Measurements from ENCODE around the gene RNF157.
"Not testable (repeated sequence)": the region's sequence is repeated elsewhere in the genome, so short reads cannot be mapped to it uniquely, and the experiment has no call there.

Gene RNF157

DNA sequence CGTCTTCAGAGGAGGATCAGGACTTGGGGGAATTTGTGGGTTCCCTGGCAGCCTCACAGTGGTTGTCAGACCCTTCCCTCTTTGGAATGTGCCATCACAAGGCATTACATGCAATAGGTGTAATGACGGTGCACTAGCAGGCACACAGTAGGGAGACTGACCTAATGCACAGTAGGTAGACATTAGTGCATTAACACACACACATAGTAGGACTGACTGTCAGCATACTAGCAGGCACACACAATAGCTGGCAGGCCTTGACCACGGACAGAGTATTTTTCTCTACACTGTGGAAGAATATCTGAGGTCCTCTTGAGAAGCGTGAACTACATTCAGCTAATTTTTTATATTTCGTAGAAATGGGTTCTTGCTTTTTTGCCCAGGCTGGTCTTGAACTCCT, 14.0 kb upstream of the RNF157 start:
- DNase-seq (ENCODE audit: low spot score) = no peak

DNA sequence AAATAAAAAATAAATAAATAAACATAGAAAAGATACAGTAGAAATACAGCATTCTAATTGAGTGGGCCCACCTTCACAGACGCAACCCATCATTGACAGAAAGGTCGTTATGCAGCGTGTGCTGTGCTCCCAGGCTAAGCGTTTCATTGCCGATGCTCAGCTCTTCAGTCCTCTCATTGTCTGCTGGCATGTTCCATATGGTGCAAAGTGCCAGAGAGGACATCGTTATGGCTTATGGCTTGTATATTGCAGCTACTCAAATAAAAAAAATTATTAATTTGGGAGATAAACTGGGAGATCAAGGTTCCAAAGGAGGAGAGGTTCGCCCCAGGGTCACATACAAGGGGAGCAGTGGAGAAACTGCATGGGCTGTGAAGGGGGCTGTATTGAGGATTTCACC, 13.5 kb upstream of the RNF157 start:
- DNase-seq (ENCODE audit: low spot score) = no peak

DNA sequence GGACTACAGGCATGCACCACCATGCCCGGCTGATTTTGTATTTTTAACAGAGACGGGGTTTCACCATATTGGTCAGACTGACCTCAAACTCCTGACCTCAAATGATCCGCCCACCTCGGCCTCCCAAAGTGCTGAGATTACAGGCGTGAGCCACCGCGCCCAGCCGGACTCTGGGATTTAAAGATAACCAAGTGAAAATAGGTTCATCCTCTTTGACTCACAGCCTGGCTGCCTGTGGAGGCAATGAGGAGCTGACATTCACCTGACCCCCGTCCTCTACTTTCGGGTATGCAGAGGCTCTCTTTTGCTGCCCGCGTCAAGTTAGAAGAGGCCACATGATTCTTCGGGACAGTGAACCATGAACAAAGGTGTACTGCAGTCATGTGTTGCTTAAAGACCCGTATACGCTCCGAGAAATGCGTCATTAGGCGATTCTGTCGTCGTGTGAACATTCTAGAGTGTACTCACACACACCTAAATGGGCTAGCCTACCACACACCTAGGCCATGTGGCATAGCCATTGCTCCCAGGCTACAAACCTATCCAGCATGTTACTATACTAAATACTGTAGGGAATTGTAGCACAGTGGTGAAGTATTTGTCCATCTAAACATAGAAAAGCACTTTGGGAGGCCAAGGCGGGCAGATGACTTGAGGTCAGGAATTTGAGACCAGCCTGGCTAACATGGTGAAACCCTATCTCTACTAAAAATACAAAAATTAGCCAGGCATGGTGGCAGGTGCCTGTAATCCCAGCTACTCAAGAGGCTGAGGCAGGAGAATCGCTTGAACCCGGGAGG, 12.9 kb upstream of the RNF157 start:
- DNase-seq (ENCODE audit: low spot score) = not testable (repeated sequence)

DNA sequence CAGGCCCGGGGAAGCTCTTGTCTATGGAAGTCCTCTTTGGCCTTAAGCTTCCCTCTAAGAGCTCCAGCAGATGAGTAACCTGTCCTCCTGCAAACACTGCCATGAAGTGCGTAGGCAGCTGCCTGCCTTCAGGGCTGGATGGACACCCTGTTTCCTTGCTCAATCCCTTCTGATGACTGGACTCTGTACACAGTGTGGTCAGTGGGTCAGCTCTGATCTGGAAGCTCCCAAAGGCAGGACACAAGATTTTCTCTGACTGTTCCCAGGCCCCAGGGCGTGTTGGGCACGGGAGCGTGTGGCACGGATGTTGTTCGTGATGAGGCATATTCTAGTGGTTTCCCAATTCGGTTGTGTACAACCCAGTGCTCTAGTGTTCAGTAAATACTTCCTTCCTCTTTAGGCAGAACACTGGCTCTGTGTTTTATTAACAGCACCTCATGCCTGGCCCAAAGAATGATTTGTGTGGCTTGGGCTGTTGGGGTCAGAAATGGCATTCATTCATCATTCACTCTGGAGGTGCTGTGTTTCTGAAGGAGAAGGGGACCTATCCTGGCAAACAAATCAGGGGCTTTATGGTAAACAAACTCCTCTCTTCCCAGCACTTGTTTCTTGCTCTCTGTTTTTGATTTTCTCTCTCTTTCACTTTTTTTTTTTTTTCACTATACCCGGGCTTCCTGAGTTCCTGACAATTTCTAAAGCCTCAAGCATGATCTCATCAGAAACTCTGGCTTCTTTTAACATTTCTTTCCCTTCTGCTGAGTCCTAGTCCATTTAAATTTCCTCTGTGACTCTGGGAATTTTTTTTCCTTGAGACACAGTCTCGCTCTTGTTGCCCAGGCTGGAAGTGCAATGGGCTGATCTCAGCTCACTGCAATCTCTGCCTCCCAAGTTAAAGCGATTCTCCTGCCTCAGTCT, 12.0 kb upstream of the RNF157 start:
- no peak for DNase-seq (ENCODE audit: low spot score)

DNA sequence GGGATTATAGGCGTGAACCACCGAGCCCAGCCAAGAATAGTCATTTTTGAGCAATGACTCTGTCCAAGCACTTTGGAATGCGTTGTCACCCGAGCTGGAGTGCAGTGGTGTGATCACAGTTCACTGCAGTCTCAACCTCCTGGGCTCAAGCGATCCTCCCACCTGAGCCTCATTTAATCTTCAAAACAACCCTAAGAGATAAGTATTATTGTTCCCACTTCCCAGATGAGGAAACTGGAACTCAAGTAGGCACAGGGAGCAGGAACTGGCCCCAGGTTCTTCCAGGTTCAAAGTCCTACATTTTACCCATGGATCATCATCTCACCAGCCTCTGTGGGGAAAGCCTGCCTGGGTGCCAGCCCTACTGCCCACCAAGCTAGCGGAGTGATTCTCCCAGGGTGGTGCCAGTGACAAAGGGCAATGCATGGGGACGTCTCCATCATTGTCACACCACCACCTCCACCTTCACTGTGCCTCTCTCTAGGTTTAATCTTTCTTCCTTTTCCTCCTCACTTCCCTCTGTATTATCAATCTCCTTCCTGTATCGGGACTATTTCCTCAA, 11.3 kb upstream of the RNF157 start:
- no peak for DNase-seq (ENCODE audit: low spot score)

DNA sequence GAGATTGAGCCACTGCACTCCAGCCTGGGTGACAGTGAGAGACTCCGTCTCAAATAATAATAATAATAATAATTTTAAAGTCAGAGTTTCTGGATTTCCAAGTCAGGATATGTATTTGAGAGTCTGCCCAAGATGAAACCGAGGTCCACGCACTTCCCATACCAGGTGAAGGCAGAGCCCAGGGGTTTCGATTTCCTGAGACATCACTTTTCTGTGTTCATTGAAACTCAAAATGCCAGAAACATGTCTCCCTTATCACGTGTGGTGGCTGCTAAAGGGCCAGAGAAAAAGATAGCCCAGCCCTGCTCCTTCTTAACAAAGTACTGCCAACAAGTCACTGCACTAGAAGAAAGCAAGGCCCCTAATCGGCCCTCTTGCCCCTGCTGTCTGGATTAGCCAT, 9.8 kb upstream of the RNF157 start:
- DNase-seq (ENCODE audit: low spot score) = no peak

DNA sequence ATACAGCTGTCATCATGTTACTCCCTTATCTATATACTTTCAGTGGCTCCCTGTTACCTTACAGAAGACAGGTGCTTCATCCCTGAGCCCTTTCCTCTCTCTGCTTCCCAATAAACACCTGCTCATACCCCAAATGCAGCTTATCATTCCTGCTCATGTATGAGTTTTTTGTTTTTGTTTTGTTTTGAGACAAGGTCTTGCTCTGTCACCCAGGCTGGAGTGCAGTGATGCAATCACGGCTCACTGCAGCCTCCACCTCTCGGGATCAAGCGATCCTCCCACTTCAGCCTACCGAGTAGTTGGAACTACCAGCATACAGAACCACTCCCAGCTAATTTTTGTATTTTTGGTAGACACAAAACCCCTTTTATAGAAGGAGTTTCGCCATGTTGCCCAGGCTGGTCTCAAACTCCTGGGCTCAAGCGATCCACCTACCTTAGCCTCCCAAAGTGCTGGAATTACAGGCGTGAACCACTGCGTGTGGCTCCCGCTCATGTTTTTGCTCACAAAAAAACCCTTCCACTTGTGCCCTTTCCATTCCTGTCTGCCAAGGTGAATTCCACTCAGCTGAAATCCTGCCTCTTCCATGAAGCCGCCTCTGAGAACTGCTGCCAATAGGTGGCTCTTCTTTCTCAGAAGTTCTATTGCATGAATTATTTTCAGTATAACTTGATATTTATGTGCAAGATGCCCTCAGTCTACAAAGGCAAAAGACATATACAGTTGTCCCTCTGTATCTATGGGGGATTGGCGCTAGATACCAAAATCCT, 7.9 kb upstream of the RNF157 start:
- DNase-seq (ENCODE audit: low spot score) = no peak

DNA sequence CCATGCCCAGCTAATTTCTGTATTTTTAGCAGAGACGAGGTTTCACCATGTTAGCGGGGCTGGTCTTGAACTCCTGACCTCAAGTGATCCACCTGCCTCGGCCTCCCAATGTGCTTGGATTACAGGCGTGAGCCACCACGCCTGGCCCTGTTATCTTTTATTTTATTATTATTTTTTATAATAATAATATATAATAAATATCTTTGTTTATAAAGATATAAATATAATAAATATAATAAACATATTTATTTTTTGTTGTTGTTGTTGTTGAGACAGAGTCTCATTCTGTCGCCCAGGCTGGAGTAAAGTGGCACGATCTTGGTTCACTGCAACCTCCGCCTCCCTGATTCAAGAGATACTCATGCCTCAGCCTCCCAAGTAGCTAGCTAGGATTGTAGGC, 7.0 kb upstream of the RNF157 start:
- DNase-seq (ENCODE audit: low spot score) = no peak

DNA sequence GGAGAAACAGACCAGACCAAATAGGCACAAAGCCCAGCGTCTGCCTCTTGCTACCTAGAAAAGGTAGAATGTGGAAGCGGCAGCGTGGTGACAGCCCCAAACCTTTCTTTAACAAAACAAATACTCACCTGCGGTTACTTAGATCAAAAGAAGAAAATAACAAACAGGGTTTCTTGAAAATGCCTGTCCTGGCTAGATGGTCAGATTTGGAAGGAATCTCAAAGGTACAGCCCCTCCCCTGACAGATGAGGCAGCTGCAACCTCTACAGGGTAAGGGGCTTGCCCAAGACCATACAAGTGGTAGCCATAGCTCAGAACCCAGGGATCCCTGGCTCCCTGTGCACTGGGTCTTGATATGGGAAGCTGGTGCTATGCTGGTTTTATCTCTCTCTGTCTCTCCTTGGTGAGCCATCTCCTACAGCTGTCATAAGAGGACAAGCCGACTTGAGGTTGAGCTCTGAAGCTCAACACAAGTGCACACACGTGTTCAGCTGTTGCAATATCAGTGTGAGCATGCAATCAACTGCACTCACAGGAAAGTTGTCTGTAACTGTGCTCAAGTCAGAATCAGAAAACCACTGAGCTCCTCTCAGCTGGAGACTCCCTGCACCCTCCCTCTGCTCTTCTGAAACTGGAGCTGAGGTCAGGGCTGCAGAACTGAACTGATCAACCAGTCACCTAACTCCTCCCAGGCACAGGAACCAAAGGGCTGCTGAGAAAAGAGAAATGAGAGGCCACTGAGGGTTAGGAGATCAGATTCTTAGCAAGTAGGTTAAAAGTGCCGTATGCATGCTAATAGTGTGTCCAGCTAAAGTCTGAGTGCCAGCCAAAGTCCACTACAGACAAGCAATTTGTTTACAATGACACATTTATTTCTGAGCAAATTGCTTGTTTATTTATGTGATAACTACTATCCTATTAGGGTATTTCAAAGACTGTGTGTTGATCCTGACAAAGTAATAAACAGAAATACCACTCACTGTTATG, 6.1 kb upstream of the RNF157 start:
- no peak for DNase-seq (ENCODE audit: low spot score)

DNA sequence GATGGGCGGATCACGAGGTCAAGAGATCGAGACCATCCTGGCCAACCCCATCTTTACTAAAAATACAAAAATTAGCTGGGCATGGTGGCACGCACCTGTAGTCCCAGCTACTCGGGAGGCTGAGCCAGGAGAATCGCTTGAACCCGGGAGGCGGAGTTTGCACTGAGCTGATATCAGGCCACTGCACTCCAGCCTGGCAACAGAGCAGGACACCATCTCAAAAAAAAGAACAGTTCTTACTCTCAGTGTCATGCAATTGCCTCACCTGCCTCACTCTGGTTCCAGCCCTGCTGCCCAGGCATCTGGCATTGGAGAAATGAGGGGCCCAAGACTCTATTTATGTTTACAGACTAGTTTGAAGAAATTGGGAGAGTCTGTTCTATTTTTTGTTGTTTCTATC, 4.4 kb upstream of the RNF157 start:
- not testable (repeated sequence) for DNase-seq (ENCODE audit: low spot score)

DNA sequence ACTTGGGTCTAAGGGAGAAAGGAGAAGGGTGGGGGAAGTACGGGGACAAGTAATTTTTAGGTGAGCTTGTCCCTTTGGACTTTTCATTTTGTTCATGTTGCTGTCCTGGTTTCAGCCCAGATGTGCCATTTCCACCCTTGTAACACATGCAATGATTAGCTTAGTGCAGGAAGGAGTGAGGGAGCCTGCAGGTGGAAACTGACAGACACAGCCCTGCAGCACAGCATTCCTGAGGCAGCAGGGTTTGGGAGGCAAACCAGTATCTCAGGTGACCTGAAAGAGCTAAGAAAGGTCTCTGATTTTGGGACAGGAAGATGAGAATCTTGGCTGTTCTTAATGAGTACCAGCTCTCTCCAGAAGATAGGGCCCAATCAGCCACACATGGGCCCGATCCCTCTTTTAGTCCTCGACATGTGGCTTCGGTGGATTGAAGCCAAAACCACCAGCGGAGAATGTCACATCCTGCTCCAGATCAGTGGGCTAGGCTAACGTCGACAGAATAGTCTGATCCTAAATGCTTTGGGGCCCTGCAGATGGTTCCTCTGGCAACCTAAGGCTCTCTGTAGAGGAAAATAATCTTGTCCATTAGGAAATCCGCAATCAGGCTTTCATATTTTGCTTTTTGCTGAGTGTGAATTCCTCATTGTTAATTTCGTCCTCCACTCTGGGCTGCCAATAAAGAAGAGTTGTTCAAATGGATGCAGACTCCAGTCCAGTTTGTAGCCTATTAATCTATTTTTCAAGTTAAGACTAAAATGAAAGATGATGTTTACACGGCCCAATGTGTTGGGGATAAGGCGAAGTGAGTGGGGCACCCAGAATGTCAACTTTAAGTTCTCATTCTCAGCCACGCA, 3.8 kb upstream of the RNF157 start:
- no peak for DNase-seq (ENCODE audit: low spot score)

DNA sequence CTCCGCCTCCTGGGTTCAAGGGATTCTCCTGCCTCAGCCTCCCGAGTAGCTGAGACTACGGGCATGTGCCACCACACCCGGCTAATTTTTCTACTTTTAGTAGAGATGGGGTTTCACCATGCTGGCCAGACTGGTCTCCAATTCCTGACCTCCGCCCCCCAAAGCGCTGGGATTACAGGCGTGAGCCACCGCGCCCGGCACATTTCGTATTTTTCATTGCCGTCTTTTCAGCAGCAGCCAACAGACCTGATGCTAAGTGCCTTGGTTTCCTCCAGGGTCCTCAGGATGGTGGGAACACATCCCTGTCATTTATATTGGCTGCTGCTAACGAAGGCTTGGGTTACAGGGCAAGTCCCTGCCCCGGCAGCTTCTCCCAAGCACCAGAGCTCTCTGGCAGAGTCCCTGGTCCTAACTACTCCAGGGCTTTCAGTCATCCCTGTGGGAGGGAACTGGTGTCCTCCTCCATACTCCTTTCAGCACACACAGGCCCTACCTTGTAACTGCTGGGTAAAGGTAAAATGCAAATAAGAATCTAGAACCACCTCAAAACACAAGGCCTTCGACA, 1.5 kb upstream of the RNF157 start:
- DNase-seq (ENCODE audit: low spot score) = no peak

DNA sequence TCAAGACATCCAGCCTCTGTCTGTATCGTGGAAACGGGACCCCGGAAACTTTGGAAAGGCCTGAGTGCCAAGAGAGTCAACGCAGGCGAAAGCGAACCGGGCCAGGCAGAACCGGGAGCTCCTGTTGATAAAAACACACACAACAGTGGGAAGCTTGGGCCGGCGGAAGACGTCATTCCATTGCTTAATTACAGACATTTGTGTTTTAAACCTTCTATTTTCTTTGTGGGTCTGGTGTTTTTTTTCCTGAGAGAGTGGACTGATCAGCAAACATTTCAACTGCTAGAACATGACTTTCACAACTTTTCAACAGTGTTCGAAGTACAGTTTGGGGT, 878 bp upstream of the RNF157 start:
- no peak for DNase-seq (ENCODE audit: low spot score)

DNA sequence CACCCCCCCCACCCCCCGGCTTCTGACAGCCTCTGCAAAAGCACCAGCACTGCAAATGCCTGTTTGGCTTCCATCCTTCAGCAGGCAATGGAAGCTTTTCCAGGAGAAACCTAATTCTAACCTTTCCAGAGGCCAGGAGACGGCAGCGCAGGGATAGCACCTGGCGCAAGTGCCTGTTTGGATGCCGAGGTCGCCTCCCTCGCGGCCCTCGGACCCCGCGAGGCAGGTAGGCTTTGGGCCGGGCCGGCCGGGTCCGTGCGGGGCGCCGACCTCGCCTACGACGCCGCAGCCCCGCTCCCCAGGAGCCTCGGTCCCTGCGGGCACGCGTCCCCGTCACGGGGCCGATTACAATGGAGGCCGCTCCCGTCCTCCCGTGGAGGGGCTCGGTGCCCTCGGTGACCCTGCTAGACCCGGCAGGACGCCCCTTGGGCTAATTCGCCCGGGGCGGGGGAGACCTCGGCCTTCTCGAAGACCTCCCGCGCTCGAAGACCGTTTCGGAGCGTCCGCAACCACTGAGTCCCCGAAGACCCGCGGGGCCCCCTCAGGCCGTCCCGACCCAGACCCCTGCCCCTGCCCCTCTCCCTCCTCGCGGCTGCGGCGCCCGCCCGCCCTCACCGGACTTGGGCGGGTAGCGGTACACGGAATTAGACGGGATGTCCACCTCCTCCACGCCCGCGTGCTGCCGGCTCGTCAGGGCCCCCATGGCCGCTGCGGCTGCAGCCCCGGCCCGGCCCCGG, 587 bp downstream of the RNF157 start:
- DNase-seq (ENCODE audit: low spot score) = no peak

DNA sequence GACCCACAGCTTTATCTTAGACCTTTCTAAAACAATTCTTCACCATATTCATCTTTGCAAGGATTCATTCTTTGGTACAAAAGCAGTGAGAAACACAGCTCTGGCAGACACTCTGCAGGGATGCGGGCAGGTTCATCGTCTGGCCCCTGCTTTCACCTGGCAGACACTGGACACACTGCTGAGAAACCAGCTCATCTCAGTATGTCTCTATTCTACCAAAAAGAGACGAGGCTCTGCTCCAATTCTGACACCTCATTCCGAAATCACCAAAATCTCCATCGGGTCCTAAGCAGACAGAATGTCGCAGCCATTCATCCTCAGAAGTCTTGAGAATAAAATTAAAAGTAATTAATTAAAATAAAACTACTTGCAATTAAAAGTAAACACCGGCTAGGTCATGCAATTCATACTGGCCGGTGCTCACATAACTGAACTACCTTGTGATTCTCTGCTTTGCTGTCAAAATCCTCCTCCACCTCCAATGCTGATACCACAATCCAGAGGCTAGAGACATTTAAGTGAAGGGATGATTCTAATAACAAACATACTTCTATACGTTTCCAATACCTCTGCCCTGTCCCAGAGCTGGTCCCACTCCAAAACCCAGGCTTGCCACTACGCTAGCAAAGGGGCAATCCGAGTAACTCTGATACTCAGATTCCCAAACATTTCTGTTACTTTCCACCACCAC, 1.3 kb downstream of the RNF157 start:
- no peak for DNase-seq (ENCODE audit: low spot score)

DNA sequence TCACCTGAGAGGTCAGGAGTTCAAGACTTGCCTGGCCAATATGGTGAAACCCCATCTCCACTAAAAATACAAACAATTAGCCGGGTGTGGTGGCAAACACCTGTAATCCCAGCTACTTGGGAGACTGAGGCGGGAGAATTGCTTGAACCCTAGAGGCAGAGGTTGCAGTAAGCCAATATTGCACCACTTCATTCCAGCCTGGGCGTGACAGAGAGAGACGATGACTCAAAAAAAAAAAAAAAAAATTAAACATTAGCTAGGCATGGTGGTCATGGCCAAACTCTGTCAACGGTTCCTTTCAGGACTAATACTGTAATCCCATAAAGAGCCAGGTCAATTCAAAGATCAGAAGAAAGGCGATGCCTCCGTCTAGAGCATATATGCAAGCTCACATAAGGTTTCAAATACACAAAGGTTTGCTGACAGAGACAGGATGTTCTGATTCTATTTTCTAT, 2.4 kb downstream of the RNF157 start:
- no peak for DNase-seq (ENCODE audit: low spot score)

DNA sequence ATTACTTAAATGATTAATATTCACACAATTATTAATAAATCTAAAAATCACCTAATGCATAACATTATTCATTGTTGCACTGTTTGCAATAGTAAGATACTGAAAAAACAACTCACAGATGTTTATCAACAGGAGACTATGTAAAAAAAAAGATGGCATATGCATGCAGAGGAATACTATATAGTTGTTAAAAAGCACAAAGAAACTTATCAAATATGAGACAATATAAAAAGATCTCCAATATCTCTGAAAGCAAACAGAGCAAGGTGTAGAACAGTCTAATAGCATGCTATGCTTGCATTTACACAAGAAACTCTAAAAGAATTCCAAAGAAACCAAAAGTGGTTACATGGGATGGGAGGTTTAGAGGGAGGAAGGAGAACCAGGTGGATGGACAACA, 3.7 kb downstream of the RNF157 start:
- no peak for DNase-seq (ENCODE audit: low spot score)

DNA sequence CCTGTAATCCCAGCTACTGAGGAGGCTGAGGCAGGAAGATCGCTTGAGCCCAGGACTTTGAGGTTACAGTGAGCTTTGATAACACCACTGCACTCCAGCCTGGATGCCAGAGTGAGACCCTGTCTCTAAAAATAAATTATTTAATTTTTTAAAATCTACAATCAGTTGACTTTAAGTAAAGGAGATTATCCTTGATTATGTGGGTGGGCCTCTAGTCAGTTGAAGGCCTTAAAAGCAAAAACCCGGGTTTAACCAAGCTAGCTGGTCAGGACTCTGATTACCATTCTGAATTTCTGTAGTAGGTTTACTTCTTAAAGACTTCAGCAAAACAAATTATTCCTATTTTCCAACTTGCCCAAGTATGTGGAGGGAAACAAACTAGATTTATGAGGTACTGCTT, 4.4 kb downstream of the RNF157 start:
- no peak for DNase-seq (ENCODE audit: low spot score)

DNA sequence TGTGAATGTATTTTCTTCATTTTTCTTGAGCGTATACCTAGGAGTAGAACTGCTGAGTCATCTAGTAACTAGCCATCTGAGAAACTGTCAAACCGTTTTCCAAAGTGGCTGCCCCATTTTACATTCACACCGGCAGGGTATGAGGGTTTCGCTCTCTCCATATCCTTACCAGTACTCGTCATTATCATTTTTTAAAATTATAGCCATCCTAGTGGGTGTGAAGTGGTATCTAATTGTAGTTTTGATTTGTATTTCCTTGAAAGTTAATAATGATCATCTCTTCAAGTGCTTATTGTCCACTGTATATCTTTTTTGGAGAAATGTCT, 6.0 kb downstream of the RNF157 start:
- DNase-seq (ENCODE audit: low spot score) = no peak
